Tibial artery (tissue), 4 donors: ENCODE measurements around the gene DNAJC7.

Source experiments
- DNase-seq, 2 donors: peaks; one replicate each; pipeline ENCODE4 v3.0.0-alpha.2; 2019
- H3K27ac ChIP-seq, 2 donors: fragments of 200-600 bp; sonication (generic) in 1 of 2; 1 replicate in 1 of 2; 2 replicates in 1 of 2; pipeline ENCODE4 v1.5.1; 2018 to 2019; ENCODE audit warnings: mild to moderate bottlenecking in 1 of 2
- H3K27me3 ChIP-seq, 2 donors: fragments of 200-600 bp; sonication (generic) in 1 of 2; one replicate each; pipeline versions ENCODE4 v1.5.1 to v1.6.0; 2016 to 2019
- H3K36me3 ChIP-seq, 3 donors: fragments of 200-600 bp; sonication (generic) in 2 of 3; one replicate each; pipeline ENCODE4 v1.5.1; 2016 to 2019; ENCODE audit warnings: mild to moderate bottlenecking in 2 of 3
- H3K4me1 ChIP-seq, 4 donors: fragments of 200-600 bp; sonication (generic) in 2 of 4; 1 replicate in 3 of 4; 2 replicates in 1 of 4; pipeline ENCODE4 v1.5.1; 2016 to 2019
- H3K4me3 ChIP-seq, 2 donors: fragments of 200-600 bp; sonication (generic) in 1 of 2; 1 replicate in 1 of 2; 2 replicates in 1 of 2; pipeline ENCODE4 v1.5.1; 2018 to 2019; ENCODE audit warnings: mild to moderate bottlenecking in 2 of 2
- H3K9me3 ChIP-seq, 3 donors: fragments of 200-600 bp; sonication (generic) in 1 of 3; one replicate each; pipeline ENCODE4 v1.5.1; 2016 to 2019
- CTCF ChIP-seq, 2 experiments: fragments of 200-600 bp in 1 of 2; fragments of 450-650 bp in 1 of 2; IDR thresholded peaks; one replicate each; pipeline ENCODE4 v1.5.1; 2017 to 2019; ENCODE audit warnings: antibody characterized with exemption in 2 of 2, mild to moderate bottlenecking in 1 of 2, moderate library complexity in 1 of 2
- intact Hi-C: fragments of 100-400 bp; cut with DNase I; formaldehyde crosslinking; loops from one replicate; pipeline ENCODE4 v1.15.0; 2023; ENCODE audit warnings: low total_unique reads

The DNAJC7 gene

GRCh38 chr17:42049834-42050392 lies 32.7 kb upstream of the DNAJC7 start:
- Histone ChIP-seq H3K27me3 (peaks cover 0 to 34% of the 10 kb centered on the region in 2 donors), H3K36me3 (no peaks in the 10 kb centered on the region), H3K27ac (peak overlapping the region; percentile 45 to 52), H3K4me1 (peaks cover 0 to 7% (median 5%) of the 10 kb centered on the region in 4 donors), H3K4me3 (peak overlapping the region; percentile 62 to 79), H3K9me3 (no peaks in the 10 kb centered on the region)
- intact Hi-C loops, result no loop called here
- DNase-seq, result no peak
- TF ChIP-seq CTCF (IDR thresholded peaks at IDR 0.05), result no peak

- intact Hi-C loops, result no loop called here
- DNase-seq, result no peak
- Histone ChIP-seq H3K4me3 (no peak overlapping the region), H3K27ac (no peak overlapping the region), H3K9me3 (no peaks in the 10 kb centered on the region), H3K4me1 (peaks cover 0 to 7% (median 5%) of the 10 kb centered on the region in 4 donors), H3K36me3 (peaks cover 0 to 7% (median 0%) of the 10 kb centered on the region in 3 donors), H3K27me3 (peaks cover 0 to 10% of the 10 kb centered on the region in 2 donors)
- TF ChIP-seq CTCF (IDR thresholded peaks at IDR 0.05), result no peak
These were observed 30.1 kb upstream of the DNAJC7 start for GRCh38 chr17:42047343-42047742.

DNA sequence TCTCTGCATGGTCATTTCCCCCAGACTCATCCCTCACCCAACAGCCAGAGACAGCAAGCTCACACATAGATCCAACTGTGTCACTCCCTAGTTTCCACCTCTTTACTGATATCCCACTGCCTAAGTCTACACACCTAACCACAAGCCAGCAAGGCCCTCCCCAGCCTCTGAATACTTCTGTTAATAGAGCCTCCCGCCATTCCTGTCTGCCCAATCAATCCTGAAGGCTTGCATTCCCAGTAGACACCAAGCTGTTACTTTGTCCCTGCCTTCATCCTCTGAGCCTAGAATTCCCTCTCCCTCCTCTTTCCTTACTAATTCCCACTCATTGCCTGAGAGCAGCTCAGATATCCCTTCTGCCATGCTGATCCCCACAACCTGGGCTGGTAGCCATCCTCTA lies 28.5 kb upstream of the DNAJC7 start:
- peaks cover 0 to 9% (median 0%) of the 10 kb centered on the region in 3 donors for H3K36me3 ChIP-seq
- intact Hi-C loops, result no loop called here
- H3K4me1 ChIP-seq, result peaks cover 0 to 7% (median 1%) of the 10 kb centered on the region in 4 donors
- H3K9me3 ChIP-seq, result no peaks in the 10 kb centered on the region
- H3K27ac ChIP-seq, result no peak overlapping the region
- no peak for DNase-seq
- no peak for TF ChIP-seq CTCF (IDR thresholded peaks at IDR 0.05)
- H3K27me3 ChIP-seq, result no peaks in the 10 kb centered on the region
- no peak overlapping the region for H3K4me3 ChIP-seq

DNA sequence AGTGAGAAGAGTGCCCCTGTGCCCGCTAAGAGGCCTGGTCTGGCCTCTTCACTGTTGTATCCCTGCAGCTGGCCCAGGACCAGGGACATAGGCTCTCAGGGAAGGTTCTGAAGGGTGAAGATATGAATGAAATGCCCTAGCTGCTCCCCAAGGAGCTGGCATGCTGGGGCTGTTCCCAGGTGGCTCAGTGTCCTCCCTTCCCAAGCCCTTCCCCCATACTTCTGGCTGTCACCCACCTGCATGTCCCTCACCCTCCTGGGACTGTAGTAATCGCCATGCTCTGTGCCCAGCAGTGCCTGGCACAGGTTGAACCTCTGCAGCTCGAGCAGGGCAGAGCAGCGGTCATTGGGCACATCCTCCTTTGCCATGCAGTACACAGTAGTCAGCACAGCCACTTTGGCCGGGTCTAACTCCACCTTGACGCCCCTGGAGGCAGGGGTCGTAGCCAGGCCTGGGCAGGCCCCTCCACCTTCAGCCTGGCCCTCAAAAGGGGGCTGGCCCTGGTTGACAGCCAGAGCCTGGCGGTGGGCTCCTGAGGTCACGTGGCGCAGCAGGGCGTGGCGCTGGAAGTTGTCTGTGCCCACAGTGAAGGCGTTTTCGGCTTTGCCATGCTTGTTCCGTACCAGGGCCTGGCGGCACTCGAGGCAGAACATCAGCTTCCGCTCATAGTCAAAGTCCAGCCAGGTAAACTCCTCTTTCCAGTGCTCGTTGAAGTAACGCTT lies 25.5 kb upstream of the DNAJC7 start:
- Histone ChIP-seq H3K27me3 (peaks cover 0 to 18% of the 10 kb centered on the region in 2 donors), H3K9me3 (no peaks in the 10 kb centered on the region), H3K4me3 (no peak overlapping the region), H3K27ac (no peak overlapping the region), H3K4me1 (peaks cover 0 to 10% (median 2%) of the 10 kb centered on the region in 4 donors), H3K36me3 (peaks cover 0 to 10% (median 0%) of the 10 kb centered on the region in 3 donors)
- TF ChIP-seq CTCF (IDR thresholded peaks at IDR 0.05), result no peak
- intact Hi-C loops, result no loop called here
- DNase-seq, result no peak

GRCh38 chr17:42041619-42042018 lies 24.4 kb upstream of the DNAJC7 start:
- DNase-seq, result no peak
- no peak for TF ChIP-seq CTCF (IDR thresholded peaks at IDR 0.05)
- H3K36me3 ChIP-seq, result peaks cover 0 to 10% (median 0%) of the 10 kb centered on the region in 3 donors
- intact Hi-C loops, result no loop called here
- no peak overlapping the region for H3K27ac ChIP-seq
- H3K27me3 ChIP-seq, result peaks cover 0 to 28% of the 10 kb centered on the region in 2 donors
- H3K4me3 ChIP-seq, result no peak overlapping the region
- H3K9me3 ChIP-seq, result no peaks in the 10 kb centered on the region
- H3K4me1 ChIP-seq, result peaks cover 0 to 10% (median 2%) of the 10 kb centered on the region in 4 donors
